Measurements from ENCODE around the gene TAOK3.
A peak's percentile ranks its signal among the peaks of the same experiment; 100 is the strongest.

Gene TAOK3

GRCh38 chr12:118373616-118374015, 909 bp upstream of the TAOK3 start:
- peaks cover 50% of the 10 kb centered on the region for H3K4me1 ChIP-seq (ENCODE audit: insufficient read depth, low read length, severe bottlenecking)
- H3K36me3 ChIP-seq (ENCODE audit: insufficient read depth, low read length), result no peaks in the 10 kb centered on the region
- peak overlapping the region; percentile 97 for H3K4me3 ChIP-seq (ENCODE audit: low read depth, low read length, poor library complexity, severe bottlenecking)
- no peaks in the 10 kb centered on the region for H3K9me3 ChIP-seq (ENCODE audit: low read length)
- peak overlapping the region; percentile 84 for H3K4me2 ChIP-seq (ENCODE audit: low read length)
- TF ChIP-seq CTCF (IDR thresholded peaks at IDR 0.05; ENCODE audit: low read length), result no peak
- no peak for TF ChIP-seq EZH2 (IDR thresholded peaks at IDR 0.05; ENCODE audit: borderline replicate concordance, low read length)
- no peaks in the 10 kb centered on the region for H3F3A ChIP-seq (ENCODE audit: insufficient read depth, low read length)
- no peaks in the 10 kb centered on the region for H3K9me2 ChIP-seq (ENCODE audit: low read depth, low read length)
- no peaks in the 10 kb centered on the region for H4K20me1 ChIP-seq (ENCODE audit: insufficient read depth, low read length)
- H3K9ac ChIP-seq (ENCODE audit: low read length), result peak overlapping the region; percentile 80
- peaks cover 10% of the 10 kb centered on the region; the same call in 1 of the 2 replicates for H3K79me2 ChIP-seq (ENCODE audit: insufficient read depth, low read length)
- H2AFZ ChIP-seq (ENCODE audit: low read length), result no peak overlapping the region
- no peaks in the 10 kb centered on the region for H3K27me3 ChIP-seq (ENCODE audit: insufficient read depth, low read length)
- no peak overlapping the region for H3K27ac ChIP-seq (ENCODE audit: low read depth, low read length, poor library complexity, severe bottlenecking)

GRCh38 chr12:118371321-118372282, 1.1 kb downstream of the TAOK3 start:
- no peaks in the 10 kb centered on the region for H3K79me2 ChIP-seq (ENCODE audit: insufficient read depth, low read length)
- H3K27ac ChIP-seq (ENCODE audit: low read depth, low read length, poor library complexity, severe bottlenecking), result no peak overlapping the region
- H3K9me2 ChIP-seq (ENCODE audit: low read depth, low read length), result no peaks in the 10 kb centered on the region
- no peaks in the 10 kb centered on the region for H3F3A ChIP-seq (ENCODE audit: insufficient read depth, low read length)
- no peak overlapping the region for H2AFZ ChIP-seq (ENCODE audit: low read length)
- H3K27me3 ChIP-seq (ENCODE audit: insufficient read depth, low read length), result no peaks in the 10 kb centered on the region
- H3K4me2 ChIP-seq (ENCODE audit: low read length), result peak overlapping the region; percentile 98
- H3K4me1 ChIP-seq (ENCODE audit: insufficient read depth, low read length, severe bottlenecking), result peaks cover 38% of the 10 kb centered on the region
- no peaks in the 10 kb centered on the region for H3K36me3 ChIP-seq (ENCODE audit: insufficient read depth, low read length)
- H3K4me3 ChIP-seq (ENCODE audit: low read depth, low read length, poor library complexity, severe bottlenecking), result peak overlapping the region; percentile 97
- no peaks in the 10 kb centered on the region for H3K9me3 ChIP-seq (ENCODE audit: low read length)
- TF ChIP-seq CTCF (IDR thresholded peaks at IDR 0.05; ENCODE audit: low read length), result no peak
- TF ChIP-seq EZH2 (IDR thresholded peaks at IDR 0.05; ENCODE audit: borderline replicate concordance, low read length), result no peak
- H4K20me1 ChIP-seq (ENCODE audit: insufficient read depth, low read length), result no peaks in the 10 kb centered on the region
- H3K9ac ChIP-seq (ENCODE audit: low read length), result peak overlapping the region; percentile 84

- H3K4me2 ChIP-seq (ENCODE audit: low read length), result peak overlapping the region; percentile 98
- H4K20me1 ChIP-seq (ENCODE audit: insufficient read depth, low read length), result no peaks in the 10 kb centered on the region
- no peaks in the 10 kb centered on the region for H3K9me3 ChIP-seq (ENCODE audit: low read length)
- no peaks in the 10 kb centered on the region for H3K9me2 ChIP-seq (ENCODE audit: low read depth, low read length)
- no peaks in the 10 kb centered on the region for H3K27me3 ChIP-seq (ENCODE audit: insufficient read depth, low read length)
- no peak for TF ChIP-seq EZH2 (IDR thresholded peaks at IDR 0.05; ENCODE audit: borderline replicate concordance, low read length)
- TF ChIP-seq CTCF (IDR thresholded peaks at IDR 0.05; ENCODE audit: low read length), result no peak
- no peak overlapping the region for H3K4me3 ChIP-seq (ENCODE audit: low read depth, low read length, poor library complexity, severe bottlenecking)
- no peaks in the 10 kb centered on the region for H3K36me3 ChIP-seq (ENCODE audit: insufficient read depth, low read length)
- no peak overlapping the region for H2AFZ ChIP-seq (ENCODE audit: low read length)
- no peak overlapping the region for H3K27ac ChIP-seq (ENCODE audit: low read depth, low read length, poor library complexity, severe bottlenecking)
- H3K79me2 ChIP-seq (ENCODE audit: insufficient read depth, low read length), result no peaks in the 10 kb centered on the region
- H3K9ac ChIP-seq (ENCODE audit: low read length), result no peak overlapping the region
- H3K4me1 ChIP-seq (ENCODE audit: insufficient read depth, low read length, severe bottlenecking), result peaks cover 34% of the 10 kb centered on the region
- H3F3A ChIP-seq (ENCODE audit: insufficient read depth, low read length), result no peaks in the 10 kb centered on the region
Observed at GRCh38 chr12:118370601-118371000, 2.1 kb downstream of the TAOK3 start.

Data from OCI-LY1 (cell line).